Right kidney (tissue), 9 donors: ENCODE data around the gene EMILIN2.
"Not testable (repeated sequence)": the region's sequence is repeated elsewhere in the genome, so short reads cannot be mapped to it uniquely, and the experiment has no call there.

Source experiments
- DNase-seq: peaks from one replicate; pipeline ENCODE4 v3.0.0-alpha.2; 2016
- long read RNA-seq, 8 donors: transcript quantifications; one replicate each; lab custom pipeline, GENCODE V29; 2026

EMILIN2 gene
- long read RNA-seq, donor 1, partial matches to known transcripts, result 8 of 11 reads
- long read RNA-seq, donor 1, other reads (novel, unspliced or antisense), result 0 of 11 reads
- long read RNA-seq, donor 2, partial matches to known transcripts, result 0 of 1 reads
- long read RNA-seq, donor 2, other reads (novel, unspliced or antisense), result 0 of 1 reads
- long read RNA-seq, donor 3, transcript EMILIN2-203 (4 exons, 775 nt), result major isoform, 5 of 5 reads
- long read RNA-seq, donor 3, partial matches to known transcripts, result 0 of 5 reads
- long read RNA-seq, donor 3, other reads (novel, unspliced or antisense), result 0 of 5 reads
- long read RNA-seq, donor 4, partial matches to known transcripts, result 0 of 1 reads
- long read RNA-seq, donor 4, other reads (novel, unspliced or antisense), result 0 of 1 reads
- long read RNA-seq, donor 5, transcript EMILIN2-203 (4 exons, 775 nt), result major isoform, 6 of 6 reads
- long read RNA-seq, donor 5, partial matches to known transcripts, result 0 of 6 reads
- long read RNA-seq, donor 5, other reads (novel, unspliced or antisense), result 0 of 6 reads
- long read RNA-seq, donor 6, partial matches to known transcripts, result 0 of 3 reads
- long read RNA-seq, donor 6, other reads (novel, unspliced or antisense), result 0 of 3 reads
- long read RNA-seq, donor 7, result 0 reads
- long read RNA-seq, donor 8, transcript EMILIN2-203 (4 exons, 775 nt), result major isoform, 8 of 8 reads
- long read RNA-seq, donor 8, partial matches to known transcripts, result 0 of 8 reads
- long read RNA-seq, donor 8, other reads (novel, unspliced or antisense), result 0 of 8 reads

DNA sequence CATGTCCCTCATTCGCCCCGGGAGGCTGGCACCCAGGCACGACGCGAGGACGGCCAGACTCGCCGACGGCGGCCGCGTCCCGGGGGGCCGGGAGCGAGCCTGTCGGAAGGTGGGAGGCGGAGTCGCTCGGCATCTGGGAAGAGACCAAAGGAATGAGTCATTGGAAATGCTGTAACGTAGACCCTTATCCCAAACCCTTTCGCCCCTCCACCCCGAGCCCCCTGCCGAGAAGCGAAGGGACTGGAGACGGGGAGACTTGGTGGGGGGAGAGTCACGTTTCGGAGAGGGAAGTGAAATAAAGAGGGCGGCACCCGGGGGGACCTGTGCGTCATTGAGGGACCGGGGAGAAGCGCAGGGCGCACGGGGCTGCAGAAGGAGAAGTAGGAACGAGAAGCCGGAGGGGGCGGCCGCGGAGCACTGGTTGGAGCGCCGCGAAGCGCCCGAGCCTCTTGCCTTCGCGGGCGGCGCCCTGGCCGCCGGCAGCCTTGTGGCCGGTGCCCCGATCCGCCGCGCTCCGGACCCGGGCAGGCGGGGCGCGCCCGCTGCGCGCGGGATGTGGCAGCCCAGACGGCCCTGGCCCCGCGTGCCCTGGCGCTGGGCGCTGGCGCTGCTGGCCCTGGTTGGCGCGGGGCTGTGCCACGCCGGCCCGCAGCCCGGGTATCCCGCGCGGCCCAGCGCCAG lies at the start of gene EMILIN2:
TSS of gene EMILIN2 (plus strand) at position 371 of the 681 bp plus-strand sequence. CDS start at position 554, 183 bp downstream.
- peak; percentile 77 for DNase-seq

DNA sequence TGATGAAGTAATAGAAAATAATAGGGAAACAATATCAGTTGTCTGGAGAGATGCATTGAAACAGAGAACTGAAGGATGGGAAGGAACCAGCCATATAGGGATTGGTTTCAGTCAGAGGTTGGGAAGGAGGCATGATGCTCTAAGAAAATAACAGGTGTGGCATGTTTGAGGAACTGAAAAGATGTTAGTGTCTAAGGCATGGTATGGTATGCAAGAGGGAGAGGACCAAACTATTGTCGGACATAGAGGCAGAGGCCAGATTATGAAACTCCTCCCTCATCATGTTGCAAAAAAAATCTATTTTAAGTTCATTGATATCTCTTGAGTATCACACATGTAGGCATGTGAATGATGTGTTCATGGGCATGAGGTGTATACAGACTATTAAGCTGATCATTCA lies 48.9 kb upstream of the EMILIN2 start:
- no peak for DNase-seq

DNA sequence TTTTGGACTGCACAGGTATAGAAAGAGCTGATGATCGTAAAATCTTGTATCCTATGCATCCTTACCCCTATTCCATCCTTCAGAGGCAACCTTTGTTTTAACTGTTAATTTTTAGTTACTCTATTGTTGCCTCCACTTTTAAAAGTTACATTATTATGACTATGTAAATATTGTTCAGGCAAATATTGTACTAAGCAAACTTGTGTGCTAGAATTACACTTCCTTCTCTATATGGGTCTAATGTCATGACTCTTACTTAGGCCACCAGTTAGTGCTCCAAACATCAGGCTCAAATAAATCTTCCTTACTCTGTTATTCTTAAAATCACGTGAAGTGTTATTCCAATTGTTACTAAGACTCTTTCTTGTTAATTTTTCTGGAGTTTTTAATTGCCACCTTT lies 47.4 kb upstream of the EMILIN2 start:
- DNase-seq, result no peak

DNA sequence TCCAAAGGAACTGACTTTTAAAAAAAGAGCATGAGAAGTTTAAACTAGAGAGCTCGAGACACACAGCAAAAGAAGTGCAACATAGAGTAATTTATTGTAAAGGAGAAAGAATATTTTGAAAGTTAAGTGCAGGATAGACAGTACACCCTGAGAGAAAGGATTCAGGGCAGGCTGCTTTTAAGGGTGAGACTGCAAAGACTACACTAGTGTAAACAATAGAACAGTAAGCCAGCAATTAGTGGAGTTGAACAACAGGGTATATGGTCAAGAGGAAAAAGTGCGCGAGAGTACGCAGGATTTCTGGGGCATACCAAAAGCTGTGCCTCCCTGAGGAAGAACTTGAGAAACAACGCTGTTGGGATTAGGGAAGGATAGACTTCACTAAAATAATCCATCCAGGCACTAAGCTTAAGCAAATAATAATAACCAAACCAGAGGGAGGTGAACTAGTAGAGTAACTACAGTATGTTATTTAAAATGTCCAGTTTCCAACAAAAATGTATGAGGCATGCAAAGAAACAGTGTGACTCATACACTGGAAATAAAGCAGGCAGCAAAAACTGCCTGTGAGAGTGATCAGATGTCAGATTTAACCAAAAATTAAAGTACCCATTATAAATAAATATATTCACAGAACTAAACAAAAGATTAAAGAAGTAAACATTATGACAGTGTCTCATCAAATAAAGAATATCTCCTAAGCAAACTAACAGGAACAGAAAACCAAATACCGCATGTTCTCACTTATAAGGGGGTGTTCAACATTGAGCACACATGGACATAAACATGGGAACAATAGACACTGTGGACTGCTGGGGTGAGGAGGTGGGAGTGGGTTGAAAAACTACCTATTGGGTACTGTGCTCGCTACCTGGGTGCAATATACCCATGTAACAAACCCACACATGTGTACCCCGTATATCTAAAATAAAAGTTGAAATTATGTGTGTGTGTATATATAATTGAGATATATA lies 40.5 kb upstream of the EMILIN2 start:
- DNase-seq, result no peak

DNA sequence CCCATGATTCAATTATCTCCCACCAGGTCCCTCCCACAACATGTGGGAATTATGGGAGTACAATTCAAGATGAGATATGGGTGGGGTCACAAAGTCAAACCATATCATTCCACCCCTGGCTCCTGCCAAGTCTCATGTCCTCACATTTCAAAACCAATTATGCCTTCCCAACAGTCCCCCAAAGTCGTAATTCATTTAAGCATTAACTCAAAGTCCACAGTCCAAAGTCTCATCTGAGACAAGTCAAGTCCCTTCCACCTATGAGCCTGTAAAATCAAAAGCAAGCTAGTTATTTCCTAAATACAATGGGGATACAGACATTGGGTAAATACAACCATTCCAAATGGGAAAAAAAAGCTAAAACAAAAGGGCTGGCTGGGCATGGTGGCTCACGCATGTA lies 38.2 kb upstream of the EMILIN2 start:
- DNase-seq, result not testable (repeated sequence)

DNA sequence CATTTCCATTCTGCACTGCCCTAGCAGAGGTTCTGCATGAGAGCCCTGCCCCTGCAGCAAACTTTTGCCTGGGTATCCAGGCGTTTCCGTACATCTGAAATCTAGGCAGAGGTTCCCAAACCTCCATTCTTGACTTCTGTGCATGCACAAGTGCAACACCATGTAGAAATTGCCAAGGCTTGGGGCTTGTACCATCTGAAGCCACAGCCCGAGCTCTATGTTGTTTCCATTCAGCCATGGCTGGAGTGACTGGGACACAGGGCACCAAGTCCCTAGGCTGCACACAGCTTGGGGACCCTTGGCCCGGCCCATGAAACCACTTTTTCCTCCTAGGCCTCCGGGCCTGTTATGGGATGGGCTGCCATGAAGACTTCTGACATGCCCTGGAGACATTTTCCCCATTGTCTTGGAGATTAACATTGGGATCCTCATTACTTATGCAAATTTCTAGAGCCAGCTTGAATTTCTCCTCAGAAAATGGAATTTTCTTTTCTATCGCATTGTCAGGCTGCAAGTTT lies 37.1 kb upstream of the EMILIN2 start:
- DNase-seq, result not testable (repeated sequence)

DNA sequence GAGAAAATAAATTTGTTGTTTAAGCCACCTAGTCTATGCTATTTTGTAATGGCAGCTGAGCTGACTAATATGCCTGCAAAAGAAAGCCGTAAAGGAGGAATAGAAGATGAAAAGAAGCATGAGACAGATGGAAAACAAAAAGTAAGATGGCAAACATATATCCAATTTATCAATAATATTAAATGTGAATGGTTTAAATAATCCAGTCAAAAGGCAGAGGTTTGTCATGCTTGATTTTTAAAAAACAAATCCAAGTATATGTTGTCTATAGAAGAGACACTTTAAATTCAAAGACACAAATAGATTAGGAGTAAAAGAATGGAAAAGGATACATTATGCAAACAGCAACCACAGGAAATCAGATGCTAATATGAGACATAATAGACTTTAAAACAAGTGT lies 35.4 kb upstream of the EMILIN2 start:
- no peak for DNase-seq

DNA sequence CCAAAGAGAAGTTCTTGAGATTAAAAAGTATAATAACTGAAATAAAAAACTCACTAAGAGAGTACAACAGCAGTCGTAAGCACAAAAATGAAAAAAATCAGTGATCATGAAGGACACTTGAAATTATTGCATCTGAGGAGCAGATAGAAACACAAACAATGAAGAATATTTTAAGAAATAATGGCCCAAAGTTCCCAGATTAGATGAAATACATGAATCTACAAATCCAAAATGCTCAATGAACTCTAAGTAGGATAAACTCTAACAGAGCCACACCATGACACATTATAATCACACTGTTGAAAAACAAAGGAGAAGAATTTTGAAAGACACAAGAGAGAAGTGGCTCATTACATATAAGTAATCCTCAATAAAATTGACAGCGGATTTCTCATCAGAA lies 31.9 kb upstream of the EMILIN2 start:
- DNase-seq, result no peak

DNA sequence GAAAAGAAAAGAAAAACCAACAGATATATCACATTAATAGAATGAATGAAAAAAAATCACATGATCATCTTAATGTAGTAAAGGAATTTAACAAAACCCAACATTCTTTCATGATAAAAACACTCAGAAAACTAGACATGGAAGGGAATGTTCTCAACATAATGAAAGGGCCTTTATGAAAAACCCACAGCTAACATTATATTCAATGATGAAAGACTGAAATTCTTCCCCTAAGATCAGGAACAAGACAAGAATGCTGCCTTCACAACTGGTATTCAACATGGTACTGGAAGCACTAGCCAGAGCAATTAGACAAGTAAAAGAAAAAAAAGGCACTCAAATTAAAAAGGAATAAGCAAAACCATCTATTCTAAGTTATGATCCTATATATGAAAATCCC lies 28.5 kb upstream of the EMILIN2 start:
- DNase-seq, result no peak

DNA sequence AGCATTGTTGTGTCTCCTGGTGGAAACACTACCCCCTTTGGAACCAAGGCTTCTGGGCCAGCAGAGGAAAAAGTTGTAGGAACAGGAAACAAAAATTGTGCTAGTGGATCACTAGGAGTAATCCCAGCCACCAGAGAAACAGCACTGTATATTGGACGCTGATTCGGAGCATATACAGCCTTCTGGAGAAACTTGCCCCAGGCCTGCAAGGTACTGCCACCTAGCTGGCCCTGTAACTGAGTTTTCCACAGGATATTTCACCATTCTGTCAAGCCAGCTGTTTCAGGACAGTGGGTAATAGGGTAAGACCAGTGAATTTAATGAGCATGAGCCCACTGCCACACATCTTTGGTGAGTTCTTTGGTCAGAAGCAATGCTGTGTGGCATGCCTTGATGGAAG lies 25.1 kb upstream of the EMILIN2 start:
- no peak for DNase-seq

DNA sequence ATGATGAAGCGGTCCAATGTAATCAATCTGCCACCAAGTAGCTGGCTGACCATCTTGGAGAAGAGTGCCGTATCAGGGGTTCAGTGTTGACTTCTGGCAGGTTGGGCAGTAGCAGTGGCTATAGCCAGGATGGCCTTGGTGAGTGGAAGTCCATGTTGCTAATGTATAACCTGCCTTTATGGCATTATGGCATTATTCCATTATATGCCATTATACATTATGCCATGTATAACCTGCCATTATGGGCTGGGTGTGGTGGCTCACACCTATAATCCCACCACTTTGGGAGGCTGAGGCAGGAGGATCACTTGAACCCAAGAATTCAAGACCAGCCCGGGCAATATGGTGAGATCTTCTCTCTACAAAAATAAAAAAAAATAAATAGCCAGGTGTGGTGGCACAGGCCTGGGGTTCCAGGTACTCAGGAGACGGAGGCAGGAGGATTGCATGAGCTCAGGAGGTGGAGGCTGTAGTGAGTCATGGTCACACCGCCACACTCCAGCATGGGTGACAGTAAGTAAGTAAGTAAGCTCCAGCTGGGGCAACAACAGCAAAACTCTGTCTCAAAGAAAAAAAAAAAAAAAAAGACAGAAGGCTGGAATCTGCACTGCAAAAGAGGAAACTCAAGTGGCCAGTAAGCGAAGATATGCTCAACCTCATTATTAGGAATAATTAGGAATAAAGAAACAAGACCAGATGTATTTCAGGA lies 24.4 kb upstream of the EMILIN2 start:
- DNase-seq, result no peak

DNA sequence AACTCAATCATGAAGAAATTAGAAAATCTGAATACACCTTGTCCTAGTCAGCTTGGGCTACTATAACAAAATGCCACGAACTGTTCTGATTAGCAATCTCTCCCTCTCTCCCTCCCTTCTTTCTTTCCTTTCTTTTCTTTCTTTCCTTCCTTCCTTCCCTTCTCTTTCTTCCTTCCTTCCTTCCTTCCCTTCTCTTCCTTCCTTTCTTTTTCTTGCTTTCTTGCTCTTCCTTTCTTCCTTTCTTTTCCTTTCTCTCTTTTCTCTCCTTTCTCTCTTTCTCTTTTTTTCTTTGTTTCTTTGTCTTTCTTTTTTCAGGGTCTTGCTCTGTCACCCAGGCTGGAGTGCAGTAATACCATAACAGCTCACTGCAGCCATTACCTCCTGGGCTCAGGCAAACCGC lies 23.6 kb upstream of the EMILIN2 start:
- DNase-seq, result no peak

DNA sequence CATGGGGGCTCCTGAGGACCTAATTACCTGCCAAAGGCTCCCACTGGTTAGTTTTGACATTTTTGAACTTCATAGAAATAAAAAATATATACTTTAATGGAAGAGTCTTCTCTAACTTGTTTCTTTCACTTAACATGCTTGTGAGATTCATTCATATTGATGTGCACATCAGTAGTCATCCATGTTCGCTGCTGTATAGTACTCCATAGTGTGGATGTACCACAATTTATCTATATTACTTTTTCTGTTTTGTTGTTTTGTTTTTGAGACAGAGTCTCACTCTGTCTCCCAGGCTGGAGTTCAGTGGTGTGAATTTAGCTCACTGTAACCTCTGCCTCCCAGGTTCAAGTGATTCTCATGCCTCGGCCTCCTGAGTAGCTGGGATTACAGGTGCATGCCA lies 22.8 kb upstream of the EMILIN2 start:
- DNase-seq, result no peak

DNA sequence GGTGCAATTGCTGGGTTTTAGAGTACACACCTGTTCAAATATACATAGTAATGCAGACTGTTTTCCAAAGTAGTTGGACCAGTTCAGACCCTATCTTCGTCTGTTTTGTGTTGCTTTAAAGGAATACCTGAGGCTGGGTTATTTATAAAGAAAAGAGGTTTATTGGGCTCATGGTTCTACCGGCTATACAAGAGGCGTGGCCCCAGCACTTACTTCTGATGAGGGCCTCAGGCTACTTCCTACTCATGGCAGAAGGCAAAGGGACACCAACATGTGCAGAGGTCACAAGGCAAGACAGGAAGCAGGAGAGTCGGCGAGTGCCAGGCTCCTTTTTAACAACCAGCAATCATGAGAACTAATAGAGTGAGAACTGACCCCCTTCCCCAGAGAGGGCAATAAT lies 21.9 kb upstream of the EMILIN2 start:
- DNase-seq, result no peak

DNA sequence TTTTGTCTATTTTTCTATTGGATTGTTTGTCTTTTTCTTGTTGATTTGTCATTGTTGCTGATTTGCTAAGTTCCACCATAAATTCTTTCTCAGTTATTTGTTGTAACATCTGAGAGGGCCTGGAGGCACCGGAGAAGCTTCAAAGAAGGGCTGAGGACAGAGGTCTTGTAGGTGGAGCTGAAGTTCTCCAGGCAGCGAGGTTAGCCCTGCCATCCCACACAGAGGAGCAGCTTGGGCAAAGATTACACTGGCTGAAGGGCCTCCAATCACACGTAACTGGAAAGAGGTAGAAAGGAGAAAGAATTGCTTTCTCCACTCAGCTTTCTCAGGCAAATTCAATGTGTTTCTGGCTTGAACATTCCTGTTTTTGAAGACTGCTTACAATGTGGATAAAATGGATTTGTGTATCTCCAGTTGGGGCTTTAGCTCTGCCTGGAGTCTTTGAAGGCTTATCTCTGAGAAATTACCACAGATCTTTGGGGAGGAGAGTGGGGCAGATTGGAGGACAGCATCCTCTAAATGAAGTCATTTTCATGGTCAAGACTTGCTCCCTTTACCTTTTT lies 21.1 kb upstream of the EMILIN2 start:
- no peak for DNase-seq

DNA sequence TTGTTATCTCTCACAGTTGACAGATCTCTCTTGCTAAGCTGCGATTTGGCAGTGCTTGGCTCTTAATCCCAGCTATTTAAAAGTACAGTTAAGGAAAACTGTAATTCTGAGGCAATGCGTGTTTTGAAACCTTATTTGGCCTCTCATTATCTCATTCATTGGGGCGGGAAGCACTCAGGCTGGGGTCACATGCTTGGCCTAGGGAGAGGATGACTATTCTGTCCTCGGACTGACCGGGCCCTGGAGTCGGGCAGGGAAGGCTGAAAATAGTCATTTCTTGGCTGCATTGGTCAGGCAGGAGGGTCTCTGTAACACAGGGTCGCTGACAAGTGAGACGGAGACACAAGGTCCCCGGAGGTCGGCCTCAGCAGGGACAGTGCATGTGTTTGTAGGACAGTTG lies 20.2 kb upstream of the EMILIN2 start:
- no peak for DNase-seq

DNA sequence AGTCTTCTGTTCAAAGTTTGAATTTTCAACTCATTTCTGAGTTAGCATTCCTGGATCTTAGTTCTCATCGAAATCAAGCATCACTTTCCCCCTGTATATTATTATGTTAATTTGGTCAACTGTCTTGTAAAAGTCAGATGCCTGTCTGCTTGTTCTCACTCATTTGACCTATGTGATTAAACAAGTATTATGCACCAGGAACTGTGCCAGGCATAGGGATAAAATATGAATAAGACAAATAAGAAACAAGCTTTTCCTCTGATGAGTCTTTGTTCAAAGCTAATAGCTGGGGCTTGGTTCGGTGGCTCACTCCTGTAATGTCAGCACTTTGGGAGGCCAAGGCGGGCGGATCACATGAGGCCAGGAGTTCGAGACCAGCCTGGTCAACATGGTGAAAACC lies 19.7 kb upstream of the EMILIN2 start:
- DNase-seq, result no peak

DNA sequence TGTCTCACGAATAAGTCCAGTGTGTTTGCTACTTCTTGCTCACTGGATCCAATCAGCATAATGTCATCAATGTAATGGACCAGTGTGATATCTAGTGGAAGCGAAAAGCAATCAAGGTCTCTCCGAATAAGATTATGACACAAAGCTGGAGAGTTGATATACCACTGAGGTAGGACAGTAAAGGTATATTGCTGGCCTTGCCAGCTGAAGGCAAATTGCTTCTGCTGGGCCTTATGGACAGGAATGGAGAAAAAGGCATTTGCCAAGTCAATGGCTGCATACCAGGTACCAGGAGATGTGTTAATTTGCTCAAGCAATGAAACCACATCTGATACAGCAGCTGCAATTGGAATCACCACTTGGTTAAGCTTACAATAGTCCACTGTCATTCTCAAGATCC lies 10.7 kb upstream of the EMILIN2 start:
- not testable (repeated sequence) for DNase-seq

DNA sequence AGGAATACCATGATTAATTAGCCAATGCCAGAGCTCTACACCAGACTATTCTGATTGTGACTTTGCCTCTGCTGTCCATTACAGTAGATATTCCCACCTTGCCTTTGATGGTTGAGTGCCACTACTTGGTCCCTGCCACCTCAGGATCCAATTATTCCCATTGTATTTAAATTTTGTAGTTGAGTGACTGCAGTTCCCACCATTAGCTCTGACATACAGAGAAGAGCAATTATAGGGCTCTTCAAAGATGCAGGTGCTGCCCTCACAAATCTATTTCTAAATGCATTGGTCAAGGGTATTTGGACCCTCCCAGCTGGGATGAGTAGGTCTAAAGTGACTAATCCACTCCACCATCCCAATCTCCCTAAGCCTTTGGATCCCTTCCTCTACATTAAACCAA lies 9.5 kb upstream of the EMILIN2 start:
- DNase-seq, result not testable (repeated sequence)

DNA sequence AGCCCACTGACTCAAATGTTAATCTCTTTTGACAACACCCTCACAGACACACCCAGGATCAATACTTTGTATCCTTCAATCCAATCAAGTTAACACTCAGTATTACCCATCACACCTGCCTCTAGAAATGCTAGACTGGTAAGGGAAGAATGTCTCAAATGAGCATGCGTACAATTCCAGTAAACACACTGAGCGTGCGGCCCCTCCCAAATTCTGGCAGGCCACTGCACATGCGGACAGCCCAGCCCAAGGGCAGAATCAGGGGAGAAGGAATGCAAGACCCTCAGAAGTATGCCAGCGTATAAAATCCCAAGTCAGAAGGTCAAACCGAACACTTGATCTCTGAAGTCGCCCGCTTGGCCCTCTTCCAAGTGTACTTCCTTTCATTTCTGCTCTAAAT lies 7.6 kb upstream of the EMILIN2 start:
- no peak for DNase-seq

DNA sequence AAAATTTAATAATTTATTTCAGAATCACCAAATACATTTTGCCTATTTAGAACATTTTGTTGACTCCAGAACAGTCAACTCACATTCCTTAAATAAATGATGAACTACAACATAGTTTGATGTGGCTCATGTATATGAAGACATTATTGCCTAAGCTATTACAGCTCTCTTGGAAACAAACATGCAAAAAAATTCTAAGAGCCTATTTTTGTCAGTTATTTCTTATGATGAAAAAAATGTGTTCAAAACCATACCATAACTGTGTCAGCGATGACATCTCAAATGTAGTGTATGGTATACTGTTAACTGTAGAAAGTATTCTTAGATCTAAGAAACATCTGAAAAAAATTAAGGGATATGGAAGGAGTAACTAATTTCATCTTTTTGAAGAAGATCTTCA lies 6.3 kb upstream of the EMILIN2 start:
- DNase-seq, result no peak
